Uterus (tissue), 2 donors: Measurements from ENCODE around the gene SLC35F3.

ENCODE experiments used
- CTCF ChIP-seq, 4 experiments: fragments of 200-600 bp in 2 of 4; fragments of 450-650 bp in 2 of 4; sonication (generic) in 2 of 4; IDR thresholded peaks; one replicate each; pipeline ENCODE4 v1.5.1; 2016 to 2019; ENCODE audit warnings: antibody characterized with exemption in 4 of 4, mild to moderate bottlenecking in 2 of 4, moderate library complexity in 1 of 4
- POLR2A ChIP-seq, 2 donors: fragments of 450-650 bp; IDR thresholded peaks; one replicate each; pipeline ENCODE4 v1.6.1; 2016; ENCODE audit warnings: antibody characterized with exemption in 2 of 2, mild to moderate bottlenecking in 1 of 2, moderate library complexity in 1 of 2

- TF ChIP-seq CTCF (IDR thresholded peaks at IDR 0.05) (no peak), POLR2A (IDR thresholded peaks at IDR 0.05) (no peak)
These were observed 36.4 kb downstream of the SLC35F3 start for GRCh38 chr1:233940908-233941307.
